ENCODE measurements around the gene INAFM1. TPM values are rescaled to one million over a fixed set of nuclear protein-coding genes. Genes with fewer than 3 reads are reported as not detected.

The INAFM1 gene
- 8.3 and 9.4 TPM in 2 replicates for total RNA-seq
- 2.8 and 3.0 TPM in 2 replicates for polyA plus RNA-seq
- polyA plus RNA-seq (2011; cell fraction: cytosol; rRNA removed) = 0.84 and 1.7 TPM in 2 replicates
- 3.1 and 5.0 TPM in 2 replicates for polyA plus RNA-seq (2011; cell fraction: nucleus; rRNA removed)
- polyA plus RNA-seq (2012) = 3.0 and 6.4 TPM in 2 replicates
- polyA minus RNA-seq = 0.55 and 1.1 TPM in 2 replicates
- not detected for polyA minus RNA-seq (2011; cell fraction: cytosol; rRNA and poly(A)+ RNA removed)
- 1.1 and 2.5 TPM in 2 replicates for polyA minus RNA-seq (2011; cell fraction: nucleus; rRNA and poly(A)+ RNA removed)
- percentile 42 among the genes with signal in this experiment for Bru-seq, nascent RNA
- BruChase-seq, experiment 1, labeled RNA remaining after a 6-hour chase = percentile 79 among the genes with signal in this experiment
- BruChase-seq, experiment 2, labeled RNA remaining after a 2-hour chase = percentile 68 among the genes with signal in this experiment
- long read RNA-seq, transcript INAFM1-201 (1 exons, 1,255 nt) = major isoform, 6 of 12 reads
- long read RNA-seq, partial matches to known transcripts = 0 of 12 reads
- long read RNA-seq, other reads (novel, unspliced or antisense) = 6 of 12 reads

DNA sequence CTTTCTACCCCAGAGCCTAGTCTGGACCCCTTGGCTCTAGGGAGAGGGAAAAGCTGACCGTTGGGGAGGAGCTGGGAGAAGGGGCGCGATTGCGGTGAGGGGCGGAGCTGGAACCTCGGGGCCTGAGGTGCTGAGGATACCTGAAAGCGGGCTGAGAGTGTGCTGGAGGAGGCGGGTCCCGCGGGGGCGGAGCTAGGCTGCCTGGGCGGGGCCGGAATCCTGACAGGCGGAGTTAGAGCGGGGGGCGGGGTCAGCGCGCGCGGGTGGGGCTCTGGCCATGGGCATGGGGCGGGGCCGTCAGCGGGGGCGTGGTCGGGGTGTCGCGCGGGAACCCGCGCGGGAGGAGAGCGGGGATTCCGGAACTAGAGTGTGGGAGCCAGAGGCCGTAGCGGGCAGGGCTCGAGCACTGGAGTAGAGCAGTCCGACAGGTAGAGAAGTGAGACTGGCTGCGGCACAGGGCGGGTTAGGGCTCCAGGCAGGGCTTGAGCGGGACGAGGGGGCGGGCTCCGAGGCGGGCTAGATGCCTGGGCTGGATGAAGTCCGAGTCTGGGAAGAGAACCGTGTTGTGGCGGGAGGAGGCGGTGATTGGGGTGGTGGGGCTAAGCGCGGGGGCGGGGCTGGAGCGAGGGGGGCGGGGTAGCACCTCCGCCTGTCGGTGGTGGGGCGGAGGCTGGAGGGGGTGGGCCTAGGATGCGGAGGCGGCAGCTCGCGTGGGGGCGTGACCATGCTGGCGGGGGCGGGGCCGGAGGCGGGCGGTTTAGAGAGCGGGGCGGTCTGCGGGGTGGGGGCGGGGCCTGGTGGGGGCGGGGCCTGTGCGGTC is at the start of gene INAFM1:
Gene INAFM1 (plus strand): TSS at position 815 of the 820 bp plus-strand sequence. CDS start 35 bp downstream, outside the sequence.
- Histone ChIP-seq H3K9me3 (replicated peaks; ENCODE audit: control insufficient read depth, insufficient read depth, low read length) (no peaks in the 10 kb centered on the region), H3K27me3 (ENCODE audit: control insufficient read depth in 2 of 2, insufficient read depth in 2 of 2, low read length in 2 of 2) (no peaks in the 10 kb centered on the region), H3K4me3 (replicated peaks in 1 of 3; ENCODE audit: insufficient read depth in 1 of 3, low read depth in 1 of 3, low read length in 3 of 3) (peak within 1 kb of the TSS; percentile 22 to 67 (median 64)), H3K9ac (replicated peaks; ENCODE audit: extremely low read depth, insufficient read depth, low read length) (peak within 1 kb of the TSS; percentile 84), H3K4me2 (ENCODE audit: insufficient read depth, low read length) (peak within 1 kb of the TSS; percentile 88), H2AFZ (ENCODE audit: low read depth, low read length) (peak within 1 kb of the TSS; percentile 45), H3K36me3 (ENCODE audit: control insufficient read depth in 2 of 2, extremely low read depth in 1 of 2, insufficient read depth in 2 of 2, low read length in 2 of 2) (peaks cover 0 to 12% of the 10 kb centered on the region in 2 experiments), H3K4me1 (ENCODE audit: control insufficient read depth, extremely low read depth, insufficient read depth, low read length) (peaks cover 13% of the 10 kb centered on the region), H3K79me2 (ENCODE audit: control insufficient read depth, insufficient read depth, low read length) (no peaks in the 10 kb centered on the region), H3K27ac (ENCODE audit: insufficient read depth, low read depth, low read length) (peak within 1 kb of the TSS; percentile 92), H3K9me1 (replicated peaks; ENCODE audit: control insufficient read depth, extremely low read depth, insufficient read depth, low read length) (no peaks in the 10 kb centered on the region), H4K20me1 (replicated peaks; ENCODE audit: control insufficient read depth, extremely low read depth, insufficient read depth, low read length) (no peaks in the 10 kb centered on the region)
- intact Hi-C loops (cut with micrococcal nuclease) = loop anchor here (1.0 to 5.0 kb wide), 2 partner anchors 46 to 73 kb away; partner anchors contain the start of gene DHX34
- dilution Hi-C loops (cut with MboI; ENCODE audit: extremely low pct_ligation_motif_present, low sequenced_read_pairs) = no loop called here
- BruUV-seq (replicated peaks) = no TSS peak
- peak; percentile 42 for TF ChIP-seq POLR2AphosphoS5 (IDR thresholded peaks at IDR 0.05; ENCODE audit: insufficient read depth, low read depth, low read length)
- peak; percentile 31 for TF ChIP-seq POLR2A (IDR thresholded peaks at IDR 0.05; ENCODE audit: low read depth, low read length)
- no peak for TF ChIP-seq FOS (IDR thresholded peaks at IDR 0.05; ENCODE audit: borderline replicate concordance, insufficient read depth, low read length)
- CTCF ChIA-PET = interaction anchor here (0.6 to 2.1 kb wide), 13 partner anchors 10 to 225 kb away, joined by 3 to 6 read pairs (median 4); partner anchors contain the start of genes CCDC9 and DHX34
- FAIRE-seq (peak; percentile 94), DNase-seq (ENCODE audit: low read depth, low spot score) (peak; percentile 90)
- POLR2A ChIA-PET = interaction anchor here (0.7 to 2.4 kb wide), 6 partner anchors 13 to 1047 kb away, joined by 3 to 17 read pairs (median 3); partner anchors contain the start of genes CCDC9 and ZC3H4

Measured in endothelial cell of umbilical vein (primary cell).